GM12875 (cell line): ENCODE data around the gene SAE1.

Experiments used
- H3K4me3 ChIP-seq: one replicate; pipeline ENCODE4 v1.5.1; 2011; ENCODE audit warnings: low read depth, low read length, control low read depth
- CTCF ChIP-seq: IDR thresholded peaks from 2 replicates; pipeline ENCODE4 v1.5.1; 2011; ENCODE audit warnings: low read depth, mild to moderate bottlenecking, control low read depth, inconsistent platforms, low read length, moderate library complexity, borderline replicate concordance; ENCODE audit not compliant: insufficient read depth

SAE1 gene

GRCh38 chr19:47144630-47145029, 14.0 kb downstream of the SAE1 start:
- TF ChIP-seq CTCF: no peak
- no peak overlapping the region for H3K4me3 ChIP-seq

GRCh38 chr19:47145639-47146486, 15.2 kb downstream of the SAE1 start:
- no peak for TF ChIP-seq CTCF
- no peak overlapping the region for H3K4me3 ChIP-seq

GRCh38 chr19:47146920-47147319, 16.3 kb downstream of the SAE1 start:
- no peak for TF ChIP-seq CTCF
- H3K4me3 ChIP-seq: no peak overlapping the region

- TF ChIP-seq CTCF: no peak
- H3K4me3 ChIP-seq: no peak overlapping the region
Observed at GRCh38 chr19:47151627-47152026, 21.0 kb downstream of the SAE1 start.

DNA sequence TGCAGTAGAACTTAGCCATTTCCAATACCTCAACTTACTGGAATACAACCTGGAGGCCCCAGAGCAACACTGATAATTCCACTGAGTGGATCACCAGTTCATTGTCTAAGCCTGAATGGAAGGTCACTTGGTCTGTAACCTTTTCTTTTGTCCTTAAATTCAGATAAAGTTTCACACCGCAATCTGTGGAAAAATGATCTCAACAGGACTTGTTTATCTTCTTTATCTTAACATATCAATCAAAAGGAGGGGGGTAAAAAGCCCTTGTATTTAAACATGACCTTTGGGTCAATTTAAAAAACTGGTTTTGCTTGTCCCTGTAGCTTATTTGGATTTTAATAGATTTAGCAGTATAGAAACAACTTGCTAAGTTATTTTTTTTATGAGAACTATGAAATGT, 21.6 kb downstream of the SAE1 start:
- no peak for TF ChIP-seq CTCF
- no peak overlapping the region for H3K4me3 ChIP-seq

- no peak overlapping the region for H3K4me3 ChIP-seq
- no peak for TF ChIP-seq CTCF
Observed at GRCh38 chr19:47152632-47153031, 22.0 kb downstream of the SAE1 start.

DNA sequence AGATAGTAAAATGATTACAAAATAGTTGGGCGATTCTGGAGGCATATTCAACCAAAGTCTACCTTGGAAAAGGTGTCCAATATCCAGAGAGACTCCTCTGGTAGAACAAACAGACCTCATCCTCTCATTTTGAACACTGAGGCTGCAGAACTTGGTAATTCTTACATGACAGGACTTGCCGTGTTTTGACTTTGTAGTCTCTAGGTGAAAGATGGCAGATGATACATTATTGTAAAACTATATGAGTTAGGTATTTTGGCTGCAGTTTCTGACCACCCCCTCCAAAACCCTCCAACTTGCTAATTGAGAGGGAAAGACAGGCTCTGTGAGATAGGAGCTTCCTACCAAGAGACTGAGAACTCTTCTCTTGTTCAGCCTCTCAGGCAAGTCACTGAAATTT, 22.6 kb downstream of the SAE1 start:
- TF ChIP-seq CTCF: no peak
- no peak overlapping the region for H3K4me3 ChIP-seq
